Stimulated activated naive CD8-positive, alpha-beta T cell treated with anti-CD3 and anti-CD28 coated beads, Interleukin-15, Interleukin-2, amounts not matched to agents 100 U/mL and 50 U/mL, for 24 hours (primary cell): Measurements from ENCODE around the gene NEURL1B.

Experiments used
- ATAC-seq: fragments of 150-1000 bp; cut with Tn5 transposase; one replicate; pipeline ENCODE4 v1.10.0; 2021
- DNase-seq: peaks from one replicate; pipeline ENCODE4 v3.0.0; 2021

NEURL1B gene

GRCh38 chr5:172610643-172611042 is 30.4 kb upstream of the NEURL1B start:
- DNase-seq: no peak
- no peak for ATAC-seq

GRCh38 chr5:172611913-172612312 is 29.1 kb upstream of the NEURL1B start:
- ATAC-seq: no peak
- DNase-seq: no peak

- ATAC-seq: no peak
Observed at GRCh38 chr5:172612771-172613170, 28.3 kb upstream of the NEURL1B start.

GRCh38 chr5:172616136-172616535 is 24.9 kb upstream of the NEURL1B start:
- DNase-seq: no peak
- ATAC-seq: no peak

More at GRCh38 chr5:172612771-172613170, 28.3 kb upstream of the NEURL1B start:
- no peak for DNase-seq

- no peak for ATAC-seq
- DNase-seq: no peak
Observed at GRCh38 chr5:172616730-172617129, 24.3 kb upstream of the NEURL1B start.

GRCh38 chr5:172617817-172618216 is 23.2 kb upstream of the NEURL1B start:
- no peak for DNase-seq

GRCh38 chr5:172618574-172619365 is 22.3 kb upstream of the NEURL1B start:
- no peak for ATAC-seq
- DNase-seq: no peak

More at GRCh38 chr5:172617817-172618216, 23.2 kb upstream of the NEURL1B start:
- ATAC-seq: no peak

GRCh38 chr5:172620506-172620905 is 20.6 kb upstream of the NEURL1B start:
- DNase-seq: no peak
- ATAC-seq: no peak

- DNase-seq (no peak), ATAC-seq (no peak)
Observed at GRCh38 chr5:172622091-172623046, 18.7 kb upstream of the NEURL1B start.

GRCh38 chr5:172623313-172623980 is 17.6 kb upstream of the NEURL1B start:
- ATAC-seq (no peak), DNase-seq (no peak)

- no peak for ATAC-seq
- DNase-seq: no peak
Observed at GRCh38 chr5:172624083-172624995, 16.7 kb upstream of the NEURL1B start.

GRCh38 chr5:172624996-172625964 is 15.8 kb upstream of the NEURL1B start:
- DNase-seq (no peak), ATAC-seq (no peak)

- DNase-seq: no peak
- no peak for ATAC-seq
Observed at GRCh38 chr5:172626031-172626581, 15.0 kb upstream of the NEURL1B start.

GRCh38 chr5:172630082-172630481 is 11.0 kb upstream of the NEURL1B start:
- no peak for DNase-seq
- no peak for ATAC-seq

GRCh38 chr5:172630482-172630881 is 10.6 kb upstream of the NEURL1B start:
- ATAC-seq: no peak
- DNase-seq: no peak

GRCh38 chr5:172630986-172631385 is 10.1 kb upstream of the NEURL1B start:
- no peak for DNase-seq
- ATAC-seq: no peak

- DNase-seq (no peak), ATAC-seq (no peak)
Observed at GRCh38 chr5:172632346-172633092, 8.5 kb upstream of the NEURL1B start.

GRCh38 chr5:172633403-172633970 is 7.6 kb upstream of the NEURL1B start:
- ATAC-seq: no peak
- DNase-seq: no peak
